Pancreas (tissue), 10 donors: Measurements from ENCODE around the gene ANO10. TPM values are rescaled to one million over a fixed set of nuclear protein-coding genes. Genes with fewer than 3 reads are reported as not detected.

Experiments
- ATAC-seq, 4 donors: fragments of 200-7000 bp; cut with Tn5 transposase; one replicate each; pipeline versions ENCODE4 v1.8.0 to v1.9.1; 2020; ENCODE audit warnings: mild to moderate bottlenecking in 4 of 4, moderate library complexity in 4 of 4
- DNase-seq, 6 donors: peaks; one replicate each; pipeline ENCODE4 v3.0.0-alpha.2; 2020
- FAIRE-seq: peaks from 2 replicates; lab custom pipeline; 2012; peaks lifted over from hg19 to GRCh38; lab: Jason Lieb, UNC
- H3K27ac ChIP-seq, 4 donors: fragments of 200-600 bp; sonication (generic); 1 replicate in 3 of 4; 2 replicates in 1 of 4; pipeline versions ENCODE4 v1.5.0 to v1.8.0; 2020
- H3K27me3 ChIP-seq, 4 donors: fragments of 200-600 bp; one replicate each; pipeline ENCODE4 v1.8.0; 2021
- H3K36me3 ChIP-seq, 3 donors: fragments of 200-600 bp; sonication (generic) in 1 of 3; one replicate each; pipeline versions ENCODE4 v1.5.0 to v1.8.0; 2020 to 2021
- H3K4me1 ChIP-seq, 3 donors: fragments of 200-600 bp; one replicate each; pipeline ENCODE4 v1.8.0; 2021
- H3K4me3 ChIP-seq, 4 donors: fragments of 200-600 bp; sonication (generic) in 2 of 4; one replicate each; pipeline versions ENCODE4 v1.5.0 to v1.8.0; 2020 to 2021
- H3K9me3 ChIP-seq, 4 donors: fragments of 200-600 bp; one replicate each; pipeline ENCODE4 v1.8.0; 2021
- WGBS, 2 donors: extraction: QIAGEN DNeasy Blood & Tissue Kit; methylation state at CpG; one replicate each; pipeline ENCODE4 v1.1.7; 2013; 5-methylcytosine and 5-hydroxymethylcytosine counted together
- intact Hi-C, 3 donors: fragments of 100-400 bp; cut with DNase I; formaldehyde crosslinking; loops; one replicate each; pipeline versions ENCODE4 v1.11.1 to v1.14.2; 2022
- polyA plus RNA-seq, 2 donors: library from polyadenylated mRNA; stranded (reverse); fragments of 200-250 nt; gene quantifications; one replicate each; pipeline ENCODE4 v1.2.3, GENCODE V29; 2013
- total RNA-seq, 6 donors: library from RNA; stranded (reverse); fragmentation: NEBNext Ultra II Directional in 4 of 6; extraction: Animal tissue kit (Norgen Biotek cat#: 25700) in 4 of 6; gene quantifications; one replicate each; pipeline versions ENCODE4 v1.2.1 to v1.2.4, GENCODE V29; 2021 to 2023
- TF ChIP-seq, protein P1 (sequence below), 4 donors: fragments of 200-600 bp; sonication (generic) in 3 of 4; IDR thresholded peaks; one replicate each; pipeline versions ENCODE4 v1.5.0 to v1.8.0; 2021; ENCODE audit warnings: antibody characterized with exemption in 4 of 4
- donor health status: healthy with polysubstance abuse.
- donor health status: DM: no; HTN: no; CAD: no; lungs with moderate emphysema.
- donor health status: DM: no; HTN: no; CAD: no.
- donor health status: control.
- donor health status: control.
- donor health status: Bipolar disorder and iron deficiency.
- donor health status: DM: yes; HTN: yes; CAD: no.
- donor health status: DM: no; HTN: no; CAD: no.
- donor health status: DM: no; HTN: no; CAD: no.
- donor health status: DM: yes; HTN: yes; CAD: no.

ANO10 gene
- total and polyA plus RNA-seq, 8 donors = 7.2 to 17.6 (median 10.1) TPM

DNA sequence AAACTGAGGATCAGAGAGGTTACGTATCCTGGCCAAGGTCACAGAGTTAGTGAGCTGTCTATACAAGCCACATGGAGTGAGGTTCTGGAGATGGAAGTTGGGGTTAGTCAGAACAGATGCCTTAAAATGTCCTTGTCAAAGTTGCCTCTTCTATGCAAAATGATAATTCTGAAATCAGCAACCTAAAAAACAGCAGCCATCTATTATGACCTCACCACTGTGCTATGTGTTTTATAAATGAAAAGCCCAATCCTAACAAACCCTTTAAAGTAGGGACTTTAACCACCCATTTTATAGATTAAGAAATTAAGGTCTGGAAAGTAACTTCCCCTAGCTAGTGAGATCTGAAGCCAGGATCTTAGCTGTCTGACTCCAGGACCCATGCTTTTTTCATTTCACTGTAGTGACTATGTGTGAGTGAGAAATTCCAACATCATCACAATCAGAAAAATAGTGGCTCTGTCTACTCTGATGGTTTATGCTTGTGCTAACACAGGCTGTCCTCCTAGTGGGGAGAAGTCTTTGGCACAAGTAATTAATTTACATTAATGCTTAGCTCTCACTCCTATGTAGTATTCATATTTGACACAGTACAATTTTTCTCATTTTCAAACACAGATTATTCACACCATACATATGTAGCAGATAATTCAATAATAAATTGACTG lies 143.6 kb downstream of the ANO10 start:
- Histone ChIP-seq H3K4me3 (no peak overlapping the region), H3K27ac (no peak overlapping the region), H3K36me3 (no peaks in the 10 kb centered on the region), H3K4me1 (no peaks in the 10 kb centered on the region), H3K9me3 (no peaks in the 10 kb centered on the region), H3K27me3 (no peaks in the 10 kb centered on the region)
- intact Hi-C loops = no loop called here
- WGBS, 2 donors = 88 to 97% methylated on average over 1 of the region's 1 CpG
- DNase-seq = no peak
- no peak for FAIRE-seq
- TF ChIP-seq, protein P1, sequence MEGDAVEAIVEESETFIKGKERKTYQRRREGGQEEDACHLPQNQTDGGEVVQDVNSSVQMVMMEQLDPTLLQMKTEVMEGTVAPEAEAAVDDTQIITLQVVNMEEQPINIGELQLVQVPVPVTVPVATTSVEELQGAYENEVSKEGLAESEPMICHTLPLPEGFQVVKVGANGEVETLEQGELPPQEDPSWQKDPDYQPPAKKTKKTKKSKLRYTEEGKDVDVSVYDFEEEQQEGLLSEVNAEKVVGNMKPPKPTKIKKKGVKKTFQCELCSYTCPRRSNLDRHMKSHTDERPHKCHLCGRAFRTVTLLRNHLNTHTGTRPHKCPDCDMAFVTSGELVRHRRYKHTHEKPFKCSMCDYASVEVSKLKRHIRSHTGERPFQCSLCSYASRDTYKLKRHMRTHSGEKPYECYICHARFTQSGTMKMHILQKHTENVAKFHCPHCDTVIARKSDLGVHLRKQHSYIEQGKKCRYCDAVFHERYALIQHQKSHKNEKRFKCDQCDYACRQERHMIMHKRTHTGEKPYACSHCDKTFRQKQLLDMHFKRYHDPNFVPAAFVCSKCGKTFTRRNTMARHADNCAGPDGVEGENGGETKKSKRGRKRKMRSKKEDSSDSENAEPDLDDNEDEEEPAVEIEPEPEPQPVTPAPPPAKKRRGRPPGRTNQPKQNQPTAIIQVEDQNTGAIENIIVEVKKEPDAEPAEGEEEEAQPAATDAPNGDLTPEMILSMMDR (IDR thresholded peaks at IDR 0.05) = no peak
- no peak for ATAC-seq

DNA sequence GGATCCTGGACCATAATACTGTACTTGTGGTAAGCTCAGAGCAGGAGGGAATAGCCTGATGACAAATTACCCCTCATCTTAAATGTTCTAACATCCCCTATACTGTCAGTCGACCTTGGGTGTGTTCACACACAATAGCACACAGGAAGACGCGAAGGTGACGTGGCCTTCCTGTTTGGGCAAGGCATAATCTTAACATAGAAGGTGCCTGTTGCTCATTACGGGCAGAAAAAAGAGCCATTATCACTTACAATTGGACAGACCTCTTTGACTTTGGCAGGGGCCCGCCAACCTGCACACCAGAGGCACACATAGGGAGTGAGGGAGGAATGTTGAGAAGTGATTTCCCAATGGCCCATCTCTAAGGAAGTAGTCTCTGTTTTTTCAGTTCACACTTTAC lies 144.2 kb downstream of the ANO10 start:
- no peak overlapping the region for H3K27ac ChIP-seq
- intact Hi-C loops = no loop called here

DNA sequence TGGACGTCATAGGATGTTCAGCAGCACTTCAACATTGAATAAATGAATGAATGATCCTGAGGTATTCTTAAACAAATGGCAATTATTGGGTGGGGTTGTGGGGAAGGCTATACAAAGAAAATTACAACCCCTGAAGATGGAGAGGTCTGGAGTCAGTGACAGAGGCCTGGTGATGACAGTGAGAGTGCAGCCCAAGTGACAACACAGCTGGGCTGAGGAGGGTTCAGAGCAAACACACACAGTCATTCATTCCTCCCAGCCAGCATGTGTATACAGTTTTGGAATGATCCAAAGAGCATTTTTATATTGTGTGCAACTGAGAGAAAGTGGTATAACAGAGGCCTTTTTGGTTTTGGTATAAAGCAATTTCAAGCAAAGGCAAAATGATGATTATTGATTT lies 148.1 kb downstream of the ANO10 start:
- 86 to 90% methylated on average over 1 of the region's 1 CpG for WGBS, 2 donors
- intact Hi-C loops = no loop called here
- H3K9me3 ChIP-seq = no peaks in the 10 kb centered on the region
- TF ChIP-seq, protein P1 (IDR thresholded peaks at IDR 0.05) = no peak
- no peaks in the 10 kb centered on the region for H3K36me3 ChIP-seq
- no peak overlapping the region for H3K27ac ChIP-seq
- DNase-seq = no peak
- no peak for FAIRE-seq
- no peak overlapping the region for H3K4me3 ChIP-seq
- ATAC-seq = no peak
- H3K4me1 ChIP-seq = no peaks in the 10 kb centered on the region
- H3K27me3 ChIP-seq = no peaks in the 10 kb centered on the region

More for the DNA sequence above, 144.2 kb downstream of the ANO10 start:
- H3K4me1 ChIP-seq = no peaks in the 10 kb centered on the region
- ATAC-seq = peak in 1 of 4 donors; percentile 35
- FAIRE-seq = no peak
- TF ChIP-seq, protein P1 (IDR thresholded peaks at IDR 0.05) = no peak
- H3K9me3 ChIP-seq = no peaks in the 10 kb centered on the region
- H3K36me3 ChIP-seq = no peaks in the 10 kb centered on the region
- H3K27me3 ChIP-seq = no peaks in the 10 kb centered on the region
- no peak for DNase-seq
- 86 to 88% methylated on average over 6 of the region's 6 CpGs for WGBS, 2 donors
- H3K4me3 ChIP-seq = no peak overlapping the region

- intact Hi-C loops = no loop called here
- FAIRE-seq (no peak), ATAC-seq (no peak), DNase-seq (no peak)
- TF ChIP-seq, protein P1 (IDR thresholded peaks at IDR 0.05) = no peak
- Histone ChIP-seq H3K4me1 (no peaks in the 10 kb centered on the region), H3K27me3 (no peaks in the 10 kb centered on the region), H3K4me3 (no peak overlapping the region), H3K27ac (no peak overlapping the region), H3K36me3 (no peaks in the 10 kb centered on the region), H3K9me3 (no peaks in the 10 kb centered on the region)
- 92 to 95% methylated on average over 10 of the region's 10 CpGs for WGBS, 2 donors
Measured at GRCh38 chr3:43473244-43473643, 148.6 kb downstream of the ANO10 start.

GRCh38 chr3:43468133-43468532 lies 153.7 kb downstream of the ANO10 start:
- 60 to 68% methylated on average over 1 of the region's 1 CpG for WGBS, 2 donors
- no peak overlapping the region for H3K27ac ChIP-seq
- TF ChIP-seq, protein P1 (IDR thresholded peaks at IDR 0.05) = no peak
- H3K4me1 ChIP-seq = no peaks in the 10 kb centered on the region
- no peaks in the 10 kb centered on the region for H3K9me3 ChIP-seq
- no peaks in the 10 kb centered on the region for H3K36me3 ChIP-seq
- H3K4me3 ChIP-seq = no peak overlapping the region
- intact Hi-C loops = no loop called here
- H3K27me3 ChIP-seq = no peaks in the 10 kb centered on the region
- FAIRE-seq = no peak
- no peak for DNase-seq
- ATAC-seq = peak in 2 of 4 donors; percentile 8 to 37
